GM23338 (cell line): ENCODE results near the gene APPBP2. TPM values are rescaled to one million over a fixed set of nuclear protein-coding genes. Genes with fewer than 3 reads are reported as not detected.

Experiments
- ATAC-seq: fragments of 200-7000 bp; cut with Tn5 transposase; 3 replicates; pipeline ENCODE4 v1.9.1; 2020
- DNase-seq: peaks from one replicate; pipeline ENCODE4 v3.0.0-alpha.2; 2015; ENCODE audit warnings: low spot score
- H2AFZ ChIP-seq: fragments of 200-600 bp; sonication (generic); 2 replicates; pipeline ENCODE4 v1.8.0; 2016; ENCODE audit warnings: antibody characterized with exemption, mild to moderate bottlenecking, moderate library complexity
- H3F3A ChIP-seq: fragments of 200-600 bp; sonication (generic); replicated peaks from 2 replicates; pipeline ENCODE4 v1.8.0; 2017; ENCODE audit warnings: antibody characterized with exemption, mixed run types, low read depth
- H3K27ac ChIP-seq: fragments of 200-600 bp; sonication (generic); 2 replicates; pipeline ENCODE4 v1.6.1; 2016; ENCODE audit warnings: low read depth
- H3K27me3 ChIP-seq: fragments of 200-600 bp; sonication (generic); 2 replicates; pipeline ENCODE4 v1.8.0; 2016; ENCODE audit warnings: mild to moderate bottlenecking, mixed run types, moderate library complexity; ENCODE audit not compliant: insufficient read depth
- H3K36me3 ChIP-seq: fragments of 200-600 bp; sonication (generic); 2 replicates; pipeline ENCODE4 v1.8.0; 2016; ENCODE audit warnings: mild to moderate bottlenecking; ENCODE audit not compliant: insufficient read depth
- H3K4me1 ChIP-seq: fragments of 200-600 bp; sonication (generic); 2 replicates; pipeline ENCODE4 v1.8.0; 2016; ENCODE audit warnings: mild to moderate bottlenecking, moderate library complexity; ENCODE audit not compliant: insufficient read depth
- H3K4me2 ChIP-seq: fragments of 200-600 bp; sonication (generic); 2 replicates; pipeline ENCODE4 v1.7.1; 2017; ENCODE audit warnings: mixed run types
- H3K4me3 ChIP-seq: fragments of 200-600 bp; sonication (generic); 2 replicates; pipeline ENCODE4 v1.6.1; 2016; ENCODE audit warnings: mixed run types
- H3K79me2 ChIP-seq: fragments of 200-600 bp; sonication (generic); replicated peaks from 2 replicates; pipeline ENCODE4 v1.8.0; 2017; ENCODE audit warnings: mild to moderate bottlenecking; ENCODE audit not compliant: insufficient read depth
- H3K9me2 ChIP-seq: fragments of 200-600 bp; sonication (generic); 2 replicates; pipeline ENCODE4 v1.8.0; 2017; ENCODE audit not compliant: insufficient read depth
- H4K20me1 ChIP-seq: fragments of 200-600 bp; sonication (generic); replicated peaks from 2 replicates; pipeline ENCODE4 v1.8.0; 2017; ENCODE audit warnings: mild to moderate bottlenecking; ENCODE audit not compliant: insufficient read depth
- H3K27ac Mint-ChIP-seq: 2 replicates; pipeline ENCODE4 v1.8.0; 2020; ENCODE audit warnings: inconsistent platforms, mild to moderate bottlenecking, moderate library complexity, mixed read lengths
- H3K27me3 Mint-ChIP-seq: 3 replicates; pipeline ENCODE4 v1.8.0; 2022; ENCODE audit warnings: low read depth, mild to moderate bottlenecking, moderate library complexity, mixed read lengths, inconsistent platforms; ENCODE audit not compliant: insufficient read depth, poor library complexity
- H3K36me3 Mint-ChIP-seq: 3 replicates; pipeline ENCODE4 v1.8.0; 2021; ENCODE audit warnings: low read depth, mild to moderate bottlenecking, inconsistent platforms, moderate library complexity, mixed read lengths
- H3K4me1 Mint-ChIP-seq: 3 replicates; pipeline ENCODE4 v1.8.0; 2020; ENCODE audit warnings: mild to moderate bottlenecking, inconsistent platforms, mixed read lengths
- H3K4me3 Mint-ChIP-seq: 3 replicates; pipeline ENCODE4 v1.8.0; 2021; ENCODE audit warnings: moderate library complexity, mild to moderate bottlenecking, inconsistent platforms, mixed read lengths
- H3K9me3 Mint-ChIP-seq: 3 replicates; pipeline ENCODE4 v1.8.0; 2020; ENCODE audit warnings: moderate library complexity, mild to moderate bottlenecking, inconsistent platforms, mixed read lengths
- CREB1 ChIP-seq: fragments of 250-450 bp; sonication (Bioruptor Pico); IDR thresholded peaks from 2 replicates; pipeline ENCODE4 v1.5.0; 2020; ENCODE audit warnings: low read depth, mild to moderate bottlenecking, moderate library complexity
- CTCF ChIP-seq, 2 experiments: fragments of 200-600 bp in 1 of 2; sonication (generic) in 1 of 2; conservative IDR thresholded peaks; 2 replicates each; pipeline versions ENCODE4 v1.5.1 to v1.6.1; 2016 to 2017; ENCODE audit warnings: antibody characterized with exemption in 2 of 2, low read depth in 2 of 2, mild to moderate bottlenecking in 2 of 2, moderate library complexity in 1 of 2
- ETS1 ChIP-seq: IDR thresholded peaks from 2 replicates; pipeline ENCODE4 v1.6.1; 2016; ENCODE audit warnings: antibody characterized with exemption
- NANOG ChIP-seq: IDR thresholded peaks from 2 replicates; pipeline ENCODE4 v1.6.1; 2016; ENCODE audit warnings: antibody characterized with exemption, borderline replicate concordance
- POLR2AphosphoS5 ChIP-seq: IDR thresholded peaks from 2 replicates; pipeline ENCODE4 v1.6.1; 2016; ENCODE audit warnings: antibody characterized with exemption, low read depth
- STAT1 ChIP-seq: IDR thresholded peaks from one replicate; pipeline ENCODE4 v1.6.1; 2016; ENCODE audit warnings: antibody characterized with exemption; ENCODE audit not compliant: unreplicated experiment
- ZNF114 ChIP-seq: fragments of 250-450 bp; sonication (Bioruptor Pico); IDR thresholded peaks from 2 replicates; pipeline ENCODE4 v1.5.0; 2020; ENCODE audit warnings: mild to moderate bottlenecking, moderate library complexity
- ZNF331 ChIP-seq: fragments of 250-450 bp; sonication (Bioruptor Pico); IDR thresholded peaks from 2 replicates; pipeline ENCODE4 v1.5.0; 2020; ENCODE audit warnings: low read depth, mild to moderate bottlenecking, moderate library complexity
- ZNF462 ChIP-seq: fragments of 250-450 bp; sonication (Bioruptor Pico); IDR thresholded peaks from 2 replicates; pipeline ENCODE4 v1.5.0; 2020; ENCODE audit warnings: mild to moderate bottlenecking, moderate library complexity
- polyA plus RNA-seq: library from polyadenylated mRNA; unstranded; fragments of >200 nt; fragmentation: Nextera tagmentation; extraction: Ambion mirVana; gene quantifications from 2 replicates; pipeline ENCODE4 v1.2.1, GENCODE V29; 2016
- total RNA-seq: library from RNA; depleted of rRNA; stranded (reverse); fragments of >200 nt; shearing (Covaris generic); gene quantifications from 2 replicates; pipeline ENCODE4 v1.2.3, GENCODE V29; 2014

Gene APPBP2
- total and polyA plus RNA-seq, 2 experiments from 2014 or later = 9.3 to 15.0 TPM

GRCh38 chr17:60395508-60396065 is 130.5 kb downstream of the APPBP2 start:
- Mint-ChIP-seq H3K4me1 (peaks cover 18% of the 10 kb centered on the region), H3K4me3 (no peak overlapping the region), H3K9me3 (no peaks in the 10 kb centered on the region; the same call in 2 of the 3 replicates), H3K27ac (no peak overlapping the region), H3K27me3 (peaks cover 4% of the 10 kb centered on the region), H3K36me3 (peaks cover 6% of the 10 kb centered on the region; the same call in 1 of the 3 replicates)
- Histone ChIP-seq H3K4me3 (no peak overlapping the region), H3K4me1 (peaks cover 8% of the 10 kb centered on the region), H3K79me2 (peaks cover 10% of the 10 kb centered on the region), H3K36me3 (no peaks in the 10 kb centered on the region), H3K27me3 (no peaks in the 10 kb centered on the region), H3K9me2 (no peaks in the 10 kb centered on the region), H3K4me2 (no peak overlapping the region), H3F3A (0 out of 2 replicates have a peak, but pooled peaks cover 4% of the 10 kb centered on the region), H3K27ac (no peak overlapping the region), H4K20me1 (no peaks in the 10 kb centered on the region; the same call in 1 of the 2 replicates), H2AFZ (no peak overlapping the region)
- DNase-seq = no peak
- TF ChIP-seq ZNF462 (CRISPR knock-in tag) = no peak
- no peak for TF ChIP-seq STAT1
- TF ChIP-seq ETS1 = no peak
- no peak for TF ChIP-seq NANOG
- no peak for TF ChIP-seq ZNF114 (CRISPR knock-in tag)
- no peak for TF ChIP-seq CREB1 (CRISPR knock-in tag)
- no peak for TF ChIP-seq ZNF331
- TF ChIP-seq POLR2AphosphoS5 = no peak
- no peak for TF ChIP-seq CTCF (conservative IDR thresholded peaks at IDR 0.05; ENCODE audit: low read depth in 2 of 2)
- no peak for ATAC-seq
